Neural crest cell (in vitro differentiated cells): ENCODE results near the gene ZSWIM6. TPM values are rescaled to one million over a fixed set of nuclear protein-coding genes. Genes with fewer than 3 reads are reported as not detected.

Experiments used
- DNase-seq: peaks from one replicate; pipeline ENCODE4 v3.0.0; 2021; ENCODE audit warnings: low read depth, mixed read lengths, low spot score
- H3K27ac Mint-ChIP-seq: one replicate; pipeline ENCODE4 v1.8.0; 2021; ENCODE audit warnings: mild to moderate bottlenecking, mixed read lengths; ENCODE audit not compliant: unreplicated experiment
- H3K27me3 Mint-ChIP-seq: 2 replicates; pipeline ENCODE4 v1.8.0; 2021; ENCODE audit warnings: low read depth, mild to moderate bottlenecking, mixed read lengths
- H3K36me3 Mint-ChIP-seq: 2 replicates; pipeline ENCODE4 v1.8.0; 2021; ENCODE audit warnings: low read depth, mild to moderate bottlenecking, mixed read lengths
- H3K4me1 Mint-ChIP-seq: 2 replicates; pipeline ENCODE4 v1.8.0; 2021; ENCODE audit warnings: mixed read lengths
- H3K4me3 Mint-ChIP-seq: one replicate; pipeline ENCODE4 v1.8.0; 2021; ENCODE audit warnings: mild to moderate bottlenecking, mixed read lengths
- H3K9me3 Mint-ChIP-seq: 2 replicates; pipeline ENCODE4 v1.8.0; 2021; ENCODE audit warnings: mixed read lengths
- CTCF ChIP-seq: fragments of 200-600 bp; sonication (generic); conservative IDR thresholded peaks from 2 replicates; pipeline ENCODE4 v1.5.0; 2021; ENCODE audit warnings: antibody characterized with exemption, mild to moderate bottlenecking
- total RNA-seq: library from RNA; stranded (reverse); gene quantifications from 2 replicates; pipeline ENCODE4 v1.2.1, GENCODE V29; 2021

Gene ZSWIM6
- total RNA-seq, 1 donor from 2014 or later, result 33.8 TPM

- no peak overlapping the region for H3K27ac Mint-ChIP-seq
- TF ChIP-seq CTCF, result no peak
- no peak overlapping the region for H3K4me3 Mint-ChIP-seq
- H3K9me3 Mint-ChIP-seq, result peaks cover 4% of the 10 kb centered on the region
- DNase-seq, result no peak
- no peaks in the 10 kb centered on the region for H3K27me3 Mint-ChIP-seq
- H3K4me1 Mint-ChIP-seq, result peaks cover 44% of the 10 kb centered on the region
- peaks cover 6% of the 10 kb centered on the region for H3K36me3 Mint-ChIP-seq
These were observed 65.2 kb downstream of the ZSWIM6 start for GRCh38 chr5:61397238-61397637.

GRCh38 chr5:61397937-61398336 lies 65.9 kb downstream of the ZSWIM6 start:
- TF ChIP-seq CTCF, result no peak
- no peak overlapping the region for H3K27ac Mint-ChIP-seq
- H3K27me3 Mint-ChIP-seq, result no peaks in the 10 kb centered on the region
- no peak for DNase-seq
- peaks cover 51% of the 10 kb centered on the region for H3K4me1 Mint-ChIP-seq
- peaks cover 6% of the 10 kb centered on the region for H3K36me3 Mint-ChIP-seq
- no peak overlapping the region for H3K4me3 Mint-ChIP-seq
- peaks cover 4% of the 10 kb centered on the region for H3K9me3 Mint-ChIP-seq

- H3K9me3 Mint-ChIP-seq, result peaks cover 4% of the 10 kb centered on the region
- H3K27ac Mint-ChIP-seq, result no peak overlapping the region
- peaks cover 56% of the 10 kb centered on the region for H3K4me1 Mint-ChIP-seq
- no peak for DNase-seq
- no peaks in the 10 kb centered on the region for H3K27me3 Mint-ChIP-seq
- H3K36me3 Mint-ChIP-seq, result peaks cover 6% of the 10 kb centered on the region
- TF ChIP-seq CTCF, result no peak
- no peak overlapping the region for H3K4me3 Mint-ChIP-seq
These were observed 66.4 kb downstream of the ZSWIM6 start for GRCh38 chr5:61398440-61398839.

- TF ChIP-seq CTCF, result no peak
- H3K36me3 Mint-ChIP-seq, result peaks cover 3% of the 10 kb centered on the region
- peaks cover 62% of the 10 kb centered on the region for H3K4me1 Mint-ChIP-seq
- no peaks in the 10 kb centered on the region for H3K27me3 Mint-ChIP-seq
- no peak for DNase-seq
- H3K4me3 Mint-ChIP-seq, result no peak overlapping the region
- peak overlapping the region; percentile 12 for H3K27ac Mint-ChIP-seq
- peaks cover 4% of the 10 kb centered on the region for H3K9me3 Mint-ChIP-seq
These were observed 67.6 kb downstream of the ZSWIM6 start for GRCh38 chr5:61399679-61400078.

GRCh38 chr5:61401726-61402125 lies 69.7 kb downstream of the ZSWIM6 start:
- no peaks in the 10 kb centered on the region for H3K27me3 Mint-ChIP-seq
- peaks cover 3% of the 10 kb centered on the region for H3K36me3 Mint-ChIP-seq
- H3K4me1 Mint-ChIP-seq, result peaks cover 60% of the 10 kb centered on the region
- H3K27ac Mint-ChIP-seq, result peak overlapping the region; percentile 7
- H3K4me3 Mint-ChIP-seq, result no peak overlapping the region
- peaks cover 4% of the 10 kb centered on the region for H3K9me3 Mint-ChIP-seq
- no peak for TF ChIP-seq CTCF
- no peak for DNase-seq
